Spinal cord (tissue), 10 donors: ENCODE results near the gene MYO5B. TPM values are rescaled to one million over a fixed set of nuclear protein-coding genes. Genes with fewer than 3 reads are reported as not detected.

Source experiments
- DNase-seq, 6 donors: peaks; one replicate each; pipeline versions ENCODE4 v3.0.0 to v3.0.0-alpha.2; 2013 to 2015; ENCODE audit warnings: low spot score in 6 of 6, low read depth in 4 of 6
- H3K27ac ChIP-seq: one replicate; pipeline ENCODE4 v1.5.1; 2013; ENCODE audit warnings: low read depth, low read length, control low read depth
- H3K27me3 ChIP-seq: one replicate; pipeline ENCODE4 v1.6.1; 2013; ENCODE audit warnings: low read length; ENCODE audit not compliant: control insufficient read depth, insufficient read depth
- H3K36me3 ChIP-seq: one replicate; pipeline ENCODE4 v1.6.1; 2013; ENCODE audit warnings: low read length; ENCODE audit not compliant: control insufficient read depth, insufficient read depth
- H3K4me1 ChIP-seq: one replicate; pipeline ENCODE4 v1.6.1; 2013; ENCODE audit warnings: low read length; ENCODE audit not compliant: control insufficient read depth, insufficient read depth
- H3K4me3 ChIP-seq: one replicate; pipeline ENCODE4 v1.5.1; 2013; ENCODE audit warnings: low read depth, low read length, control low read depth
- H3K9me3 ChIP-seq: one replicate; pipeline ENCODE4 v1.6.1; 2013; ENCODE audit warnings: low read length; ENCODE audit not compliant: control insufficient read depth, insufficient read depth
- WGBS: methylation state at CpG from one replicate; pipeline ENCODE4 v1.1.5; 2013; ENCODE audit warnings: missing lambda C conversion rate; ENCODE audit not compliant: insufficient coverage; 5-methylcytosine and 5-hydroxymethylcytosine counted together
- polyA plus RNA-seq, 2 donors: library from polyadenylated mRNA; unstranded; fragments of 120-200 nt; gene quantifications; one replicate each; pipeline ENCODE4 v1.2.1, GENCODE V29; 2013; ENCODE audit not compliant: insufficient read length in 2 of 2
- total RNA-seq, 2 donors: library from RNA; depleted of rRNA in 1 of 2; stranded (reverse); fragments of 120-200 nt in 1 of 2; fragments of >200 nt in 1 of 2; gene quantifications; one replicate each; pipeline versions ENCODE4 v1.2.3 to v1.2.4, GENCODE V29; 2013 to 2014
- donor health status: healthy.

The MYO5B gene
- total and polyA plus RNA-seq, 4 donors = 2.6 to 8.0 (median 4.5) TPM

- no peaks in the 10 kb centered on the region for H3K27me3 ChIP-seq
- no peak for DNase-seq
- H3K27ac ChIP-seq = no peak overlapping the region
- 60% methylated on average over 1 of the region's 3 CpGs for WGBS
- H3K36me3 ChIP-seq = no peaks in the 10 kb centered on the region
- no peak overlapping the region for H3K4me3 ChIP-seq
- no peaks in the 10 kb centered on the region for H3K4me1 ChIP-seq
- H3K9me3 ChIP-seq = no peaks in the 10 kb centered on the region
These were observed 170.5 kb downstream of the MYO5B start for GRCh38 chr18:50024466-50024865.

DNA sequence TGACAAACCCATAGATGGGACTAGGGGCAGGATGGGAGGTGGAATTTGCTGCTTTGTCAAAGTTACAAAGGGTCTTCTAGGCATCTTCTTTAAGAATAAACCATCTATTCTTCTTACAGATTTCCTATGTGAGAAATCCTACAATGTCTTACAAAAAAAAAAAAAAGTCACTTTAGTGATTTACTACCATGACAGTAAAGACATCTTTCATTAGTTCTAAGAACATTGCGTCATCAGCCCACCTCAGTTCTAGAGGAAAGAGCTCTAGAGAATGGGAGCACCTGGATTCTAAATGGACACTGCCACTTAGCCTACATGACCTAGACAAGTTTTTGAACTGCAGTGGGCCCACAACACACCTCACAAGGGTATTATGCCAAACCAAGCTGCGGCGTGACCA is 172.0 kb downstream of the MYO5B start:
- no peaks in the 10 kb centered on the region for H3K27me3 ChIP-seq
- H3K27ac ChIP-seq = no peak overlapping the region
- WGBS = no CpG with 5 or more reads among the region's 3 CpGs
- no peaks in the 10 kb centered on the region for H3K4me1 ChIP-seq
- no peaks in the 10 kb centered on the region for H3K9me3 ChIP-seq
- no peak for DNase-seq
- H3K4me3 ChIP-seq = no peak overlapping the region
- no peaks in the 10 kb centered on the region for H3K36me3 ChIP-seq

- DNase-seq = peak in 1 of 6 donors; percentile 83
- no peaks in the 10 kb centered on the region for H3K36me3 ChIP-seq
- H3K4me1 ChIP-seq = no peaks in the 10 kb centered on the region
- H3K9me3 ChIP-seq = no peaks in the 10 kb centered on the region
- no peak overlapping the region for H3K4me3 ChIP-seq
- H3K27me3 ChIP-seq = no peaks in the 10 kb centered on the region
- 80% methylated on average over 3 of the region's 4 CpGs for WGBS
- H3K27ac ChIP-seq = no peak overlapping the region
These were observed 180.3 kb downstream of the MYO5B start for GRCh38 chr18:50014606-50015005.

GRCh38 chr18:50013363-50014138 is 181.4 kb downstream of the MYO5B start:
- no peak for DNase-seq
- H3K27me3 ChIP-seq = no peaks in the 10 kb centered on the region
- WGBS = 86% methylated on average over 8 of the region's 8 CpGs
- H3K9me3 ChIP-seq = no peaks in the 10 kb centered on the region
- H3K36me3 ChIP-seq = no peaks in the 10 kb centered on the region
- no peaks in the 10 kb centered on the region for H3K4me1 ChIP-seq
- no peak overlapping the region for H3K27ac ChIP-seq
- H3K4me3 ChIP-seq = no peak overlapping the region

DNA sequence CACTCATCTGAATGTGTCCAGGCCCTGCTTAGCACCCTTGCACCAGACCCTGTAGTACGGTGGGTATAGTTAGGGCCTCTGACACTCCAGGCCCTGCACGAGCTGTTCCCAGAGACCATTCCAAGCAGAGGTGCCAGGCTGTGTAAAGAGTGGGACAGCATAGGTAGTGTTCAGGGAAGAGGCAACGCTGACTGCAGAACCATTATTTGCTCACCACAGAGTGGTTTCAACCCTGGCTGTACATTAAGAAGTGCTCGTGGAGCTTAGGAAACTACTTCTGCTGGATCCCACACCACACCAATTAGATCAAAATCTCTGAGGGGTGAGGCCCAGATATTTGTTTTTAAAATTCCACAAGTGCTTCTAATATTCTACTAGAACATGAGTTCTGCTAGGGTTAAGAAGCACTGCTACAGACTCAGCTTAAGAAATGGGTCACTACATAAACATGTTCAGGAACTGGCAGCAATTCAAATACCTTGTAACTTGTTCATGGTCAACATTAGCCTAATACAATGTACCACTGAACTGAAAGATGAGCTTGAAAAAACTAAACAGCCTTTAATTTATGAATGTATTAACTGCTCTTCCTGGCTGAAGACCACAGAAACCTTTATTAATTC is 183.0 kb downstream of the MYO5B start:
- peak in 1 of 6 donors; percentile 23 for DNase-seq
- Histone ChIP-seq H3K9me3 (no peaks in the 10 kb centered on the region), H3K27ac (no peak overlapping the region), H3K4me1 (no peaks in the 10 kb centered on the region), H3K4me3 (no peak overlapping the region), H3K36me3 (no peaks in the 10 kb centered on the region), H3K27me3 (no peaks in the 10 kb centered on the region)
- 90% methylated on average over 2 of the region's 4 CpGs for WGBS

DNA sequence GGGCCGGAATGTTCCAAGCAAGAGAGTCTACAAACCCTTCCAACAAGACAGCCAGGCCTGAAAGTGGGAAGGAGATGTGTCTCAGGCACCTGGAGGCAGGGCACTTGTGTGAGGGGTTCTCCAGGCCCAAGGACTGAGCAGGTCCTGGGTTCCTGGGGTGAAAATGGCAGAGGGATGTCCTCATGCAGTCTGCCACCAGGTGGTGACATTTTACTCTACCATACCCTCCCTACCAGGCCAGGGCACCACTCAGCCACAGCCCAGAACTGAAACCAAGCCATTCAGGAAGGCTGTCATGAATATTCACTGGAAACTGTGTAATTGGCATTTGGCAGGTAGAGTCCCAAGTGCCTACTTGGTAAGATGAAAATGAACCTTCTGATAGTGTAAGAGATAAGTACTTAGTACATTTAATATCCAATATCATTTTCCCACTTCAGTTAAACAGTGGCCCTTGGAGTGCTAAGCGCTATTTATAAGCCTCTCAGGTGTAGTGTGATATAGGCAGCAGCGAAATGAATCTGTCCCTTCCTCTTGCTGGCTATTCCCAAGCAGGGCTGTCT is 185.1 kb downstream of the MYO5B start:
- H3K9me3 ChIP-seq = no peaks in the 10 kb centered on the region
- H3K36me3 ChIP-seq = no peaks in the 10 kb centered on the region
- no peak overlapping the region for H3K27ac ChIP-seq
- WGBS = 100% methylated on average over 1 of the region's 3 CpGs
- DNase-seq = peak in 2 of 6 donors; percentile 32 to 62
- peaks cover 2% of the 10 kb centered on the region for H3K27me3 ChIP-seq
- H3K4me1 ChIP-seq = no peaks in the 10 kb centered on the region
- no peak overlapping the region for H3K4me3 ChIP-seq

DNA sequence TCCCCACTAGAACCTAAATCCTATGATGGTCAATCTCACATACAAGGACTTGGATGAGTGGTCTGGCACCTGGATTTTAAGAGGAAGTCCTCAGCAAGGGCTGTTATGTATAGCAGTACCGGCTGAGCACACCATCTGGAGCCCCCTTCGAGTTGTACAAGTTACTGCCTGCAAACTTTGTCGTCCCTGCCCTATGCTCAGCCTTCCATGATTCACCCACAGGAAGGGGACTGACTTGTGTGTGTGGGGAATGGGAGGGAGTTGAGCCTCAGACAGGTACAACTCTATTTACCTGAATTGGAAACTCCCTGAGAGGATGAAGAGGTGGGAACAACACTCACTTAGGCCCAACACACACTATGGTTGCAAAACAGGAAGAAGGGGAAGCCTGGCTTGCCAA is 186.6 kb downstream of the MYO5B start:
- no peaks in the 10 kb centered on the region for H3K36me3 ChIP-seq
- no CpG with 5 or more reads among the region's 3 CpGs for WGBS

GRCh38 chr18:50006470-50007046 is 188.4 kb downstream of the MYO5B start:
- no peak for DNase-seq
- Histone ChIP-seq H3K4me1 (no peaks in the 10 kb centered on the region), H3K27me3 (peaks cover 2% of the 10 kb centered on the region), H3K4me3 (no peak overlapping the region), H3K27ac (no peak overlapping the region), H3K9me3 (no peaks in the 10 kb centered on the region), H3K36me3 (no peaks in the 10 kb centered on the region)
- WGBS = 84% methylated on average over 2 of the region's 2 CpGs

More for the DNA sequence above, 186.6 kb downstream of the MYO5B start:
- H3K4me1 ChIP-seq = no peaks in the 10 kb centered on the region
- peaks cover 2% of the 10 kb centered on the region for H3K27me3 ChIP-seq
- no peaks in the 10 kb centered on the region for H3K9me3 ChIP-seq
- H3K27ac ChIP-seq = no peak overlapping the region
- no peak for DNase-seq
- no peak overlapping the region for H3K4me3 ChIP-seq

DNA sequence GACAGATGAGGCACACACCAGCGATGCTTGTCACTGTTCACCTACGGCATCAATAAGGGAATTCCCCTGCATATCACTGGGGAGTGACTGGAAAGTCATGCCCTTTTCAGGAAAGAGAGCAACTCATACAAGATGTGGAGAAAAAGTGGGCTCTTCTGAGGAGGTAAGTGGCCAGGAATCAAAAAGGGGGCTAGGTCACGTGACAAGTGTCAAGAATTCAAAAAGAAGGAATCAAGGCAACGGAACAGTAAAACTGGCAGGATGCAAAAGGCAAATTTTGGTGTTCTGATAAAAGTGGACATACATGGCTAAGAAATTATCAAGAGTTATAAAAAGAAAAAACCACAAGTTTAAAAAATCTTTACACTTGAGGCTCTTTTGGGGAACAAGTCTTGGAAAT is 190.9 kb downstream of the MYO5B start:
- H3K27me3 ChIP-seq = peaks cover 2% of the 10 kb centered on the region
- no peak overlapping the region for H3K27ac ChIP-seq
- H3K4me3 ChIP-seq = no peak overlapping the region
- DNase-seq = no peak
- no peaks in the 10 kb centered on the region for H3K36me3 ChIP-seq
- no peaks in the 10 kb centered on the region for H3K4me1 ChIP-seq
- WGBS = 89% methylated on average over 3 of the region's 4 CpGs
- H3K9me3 ChIP-seq = no peaks in the 10 kb centered on the region
